GM20000 (cell line): ENCODE measurements around the gene IDH3G.

Experiments
- DNase-seq: peaks from one replicate; pipeline ENCODE4 v3.0.0; 2012; ENCODE audit warnings: low spot score
- TF ChIP-seq, protein P1 (sequence below): IDR thresholded peaks from 2 replicates; pipeline ENCODE4 v1.5.1; 2012; ENCODE audit warnings: mild to moderate bottlenecking, control low read depth; ENCODE audit errors: extremely low read depth, missing control alignments

The IDH3G gene

DNA sequence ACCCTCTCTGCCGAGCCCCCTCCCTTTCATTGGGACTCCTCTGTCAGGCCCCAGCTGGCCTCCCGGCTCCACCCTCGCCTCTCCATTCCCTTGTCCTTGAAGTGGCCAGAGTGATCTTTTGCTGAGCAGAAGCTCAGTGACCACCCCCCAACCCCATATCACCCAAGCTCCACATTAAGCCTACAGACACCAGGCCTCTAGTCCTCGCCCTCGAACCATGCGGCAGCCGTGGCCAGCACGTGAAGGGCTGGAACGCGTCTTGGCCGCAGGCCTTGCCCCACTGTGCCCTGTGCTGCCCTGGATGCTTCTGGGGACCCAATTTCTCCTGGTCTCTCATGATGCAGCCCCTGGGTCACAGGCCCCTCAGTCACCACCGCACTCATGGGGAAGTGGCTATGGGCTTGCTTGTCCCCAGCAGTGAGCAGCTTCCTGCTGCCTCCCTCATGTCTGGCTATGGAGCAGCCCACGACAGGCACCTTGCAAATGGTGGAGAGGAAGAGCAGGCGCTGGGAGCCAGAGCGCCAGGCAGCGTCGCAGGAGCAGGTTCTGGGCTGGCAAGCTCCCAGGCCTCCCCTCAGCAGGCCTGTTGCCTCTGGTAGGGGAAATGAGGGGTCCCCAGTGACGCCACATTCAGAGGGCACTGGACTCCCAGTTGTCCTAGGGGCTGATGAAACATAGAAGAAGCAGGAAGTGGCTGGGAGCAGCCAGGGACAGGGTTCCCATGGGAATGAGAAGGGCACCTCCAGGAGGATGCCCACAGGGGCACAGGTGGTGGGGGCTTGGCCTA, 14.1 kb downstream of the IDH3G start:
- DNase-seq, result no peak

DNA sequence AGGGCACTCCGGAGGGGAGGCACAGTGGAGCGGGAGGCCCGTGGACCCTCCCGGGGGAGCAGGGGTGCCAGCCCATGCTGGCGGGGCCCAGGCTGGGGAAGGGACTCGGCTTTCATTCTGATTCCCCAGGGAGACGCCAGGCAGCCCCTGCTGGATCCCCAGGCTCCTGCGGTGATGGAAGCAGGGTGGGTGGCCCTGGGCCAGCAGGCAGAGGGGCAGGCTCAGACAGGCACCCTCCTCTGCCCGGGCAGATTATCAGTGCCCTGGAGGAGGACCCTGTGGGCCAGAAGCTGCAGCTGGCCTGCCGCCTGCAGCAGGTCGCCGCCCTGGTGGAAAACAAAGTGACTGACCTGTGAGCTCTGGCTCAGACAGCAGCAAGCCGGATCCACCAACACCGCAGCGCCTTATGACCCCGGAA, 15.5 kb downstream of the IDH3G start:
- TF ChIP-seq, protein P1, sequence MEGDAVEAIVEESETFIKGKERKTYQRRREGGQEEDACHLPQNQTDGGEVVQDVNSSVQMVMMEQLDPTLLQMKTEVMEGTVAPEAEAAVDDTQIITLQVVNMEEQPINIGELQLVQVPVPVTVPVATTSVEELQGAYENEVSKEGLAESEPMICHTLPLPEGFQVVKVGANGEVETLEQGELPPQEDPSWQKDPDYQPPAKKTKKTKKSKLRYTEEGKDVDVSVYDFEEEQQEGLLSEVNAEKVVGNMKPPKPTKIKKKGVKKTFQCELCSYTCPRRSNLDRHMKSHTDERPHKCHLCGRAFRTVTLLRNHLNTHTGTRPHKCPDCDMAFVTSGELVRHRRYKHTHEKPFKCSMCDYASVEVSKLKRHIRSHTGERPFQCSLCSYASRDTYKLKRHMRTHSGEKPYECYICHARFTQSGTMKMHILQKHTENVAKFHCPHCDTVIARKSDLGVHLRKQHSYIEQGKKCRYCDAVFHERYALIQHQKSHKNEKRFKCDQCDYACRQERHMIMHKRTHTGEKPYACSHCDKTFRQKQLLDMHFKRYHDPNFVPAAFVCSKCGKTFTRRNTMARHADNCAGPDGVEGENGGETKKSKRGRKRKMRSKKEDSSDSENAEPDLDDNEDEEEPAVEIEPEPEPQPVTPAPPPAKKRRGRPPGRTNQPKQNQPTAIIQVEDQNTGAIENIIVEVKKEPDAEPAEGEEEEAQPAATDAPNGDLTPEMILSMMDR, result no peak
- DNase-seq, result no peak

More for the DNA sequence above, 14.1 kb downstream of the IDH3G start:
- TF ChIP-seq, protein P1, result no peak

DNA sequence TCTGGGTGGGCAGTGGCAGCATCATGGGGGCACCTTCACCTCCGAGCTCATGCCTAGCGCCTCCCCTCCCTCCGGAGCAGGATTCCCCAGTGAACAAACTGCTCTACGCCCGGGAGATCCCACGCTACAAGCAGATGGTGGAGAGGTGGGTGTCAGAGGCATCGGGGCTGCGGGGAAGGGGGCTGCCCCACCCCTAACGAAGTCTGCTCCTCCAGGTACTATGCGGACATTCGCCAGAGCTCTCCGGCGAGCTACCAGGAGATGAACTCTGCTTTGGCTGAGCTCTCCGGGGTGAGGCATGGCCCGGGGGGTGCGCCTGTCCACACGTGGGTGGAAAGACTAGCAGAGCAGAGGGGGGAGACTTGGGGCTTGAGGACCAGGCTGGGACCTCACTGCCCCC, 16.0 kb downstream of the IDH3G start:
- no peak for DNase-seq
- TF ChIP-seq, protein P1, result no peak

DNA sequence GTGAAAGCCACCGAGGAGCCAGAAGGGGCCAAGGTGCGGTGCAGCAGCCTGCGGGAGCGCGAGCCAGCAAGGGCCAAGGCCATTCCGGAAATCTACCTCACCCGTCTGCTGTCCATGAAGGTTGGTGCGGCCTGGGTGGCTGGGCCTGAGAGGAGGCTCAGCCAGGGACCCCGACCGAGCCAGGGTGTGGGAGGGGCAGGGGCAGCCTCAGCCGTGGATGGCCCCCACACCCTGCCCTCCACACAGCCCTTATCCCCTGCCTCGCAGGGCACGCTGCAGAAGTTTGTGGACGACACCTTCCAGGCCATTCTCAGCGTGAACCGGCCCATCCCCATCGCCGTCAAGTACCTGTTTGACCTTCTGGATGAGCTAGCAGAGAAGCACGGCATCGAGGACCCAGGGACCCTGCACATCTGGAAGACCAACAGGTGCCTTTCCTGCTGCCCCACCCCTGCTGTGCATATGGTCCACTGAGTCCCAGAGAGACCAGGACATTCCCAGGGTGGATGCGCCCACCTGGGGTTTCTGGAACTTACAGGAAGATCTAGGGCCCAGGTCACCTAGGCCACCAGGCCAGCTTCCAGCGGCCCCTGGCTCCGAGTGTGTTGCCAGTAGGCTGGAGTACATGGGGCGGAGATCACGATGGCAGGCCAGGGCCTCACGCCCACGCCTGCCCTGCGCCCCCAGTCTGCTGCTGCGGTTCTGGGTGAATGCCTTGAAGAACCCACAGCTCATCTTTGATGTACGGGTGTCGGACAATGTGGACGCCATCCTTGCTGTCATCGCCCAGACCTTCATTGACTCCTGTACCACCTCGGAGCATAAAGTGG, 16.7 kb downstream of the IDH3G start:
- no peak for DNase-seq
- TF ChIP-seq, protein P1, result no peak

DNA sequence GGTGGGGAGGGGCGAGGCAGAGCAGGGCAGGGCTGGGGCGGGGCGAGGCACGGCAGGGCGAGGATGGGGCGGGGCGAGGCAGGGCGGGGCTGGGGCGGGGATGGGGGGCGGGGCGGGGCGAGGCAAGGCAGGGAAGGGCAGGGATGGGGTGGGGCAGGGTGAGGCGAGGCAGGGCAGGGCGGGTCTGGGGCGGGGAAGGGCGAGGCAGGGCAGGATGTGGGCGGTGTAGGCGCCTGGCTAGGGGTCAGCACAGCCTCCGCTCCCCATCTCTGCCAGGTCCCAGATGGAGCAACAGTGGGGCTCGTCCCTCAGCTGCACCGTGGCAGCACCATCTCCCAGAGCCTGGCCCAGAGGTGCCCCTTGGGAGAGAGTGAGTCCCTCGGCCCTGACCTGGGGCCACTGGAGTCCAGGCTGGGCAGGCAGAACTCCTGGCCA, 17.5 kb downstream of the IDH3G start:
- TF ChIP-seq, protein P1, result no peak
- no peak for DNase-seq

DNA sequence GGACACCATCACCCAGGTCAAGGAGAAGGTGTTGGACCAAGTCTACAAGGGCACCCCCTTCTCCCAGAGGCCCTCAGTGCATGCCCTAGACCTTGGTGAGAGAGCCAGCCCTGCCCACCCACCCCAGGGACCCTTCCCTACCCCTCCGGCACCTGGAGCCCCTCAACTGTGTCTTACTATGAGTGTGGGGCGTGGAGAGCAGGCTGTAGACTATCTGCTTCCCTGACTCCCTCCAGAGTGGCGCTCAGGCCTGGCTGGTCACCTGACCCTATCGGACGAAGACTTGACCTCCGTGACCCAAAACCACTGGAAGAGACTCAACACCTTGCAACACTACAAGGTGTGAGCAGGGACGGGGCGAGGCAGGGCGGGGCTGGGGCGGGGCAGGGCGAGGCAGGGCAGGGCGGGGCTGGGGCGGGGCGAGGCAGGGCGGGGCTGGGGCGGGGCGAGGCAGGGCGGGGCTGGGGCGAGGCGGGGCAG, 18.0 kb downstream of the IDH3G start:
- DNase-seq, result peak; percentile 26
- TF ChIP-seq, protein P1, result no peak
